Endodermal cell (in vitro differentiated cells): ENCODE data around the gene TEDC2. TPM values are rescaled to one million over a fixed set of nuclear protein-coding genes. Genes with fewer than 3 reads are reported as not detected.

Experiments
- DNase-seq: peaks from one replicate; pipeline ENCODE4 v3.0.0-alpha.2; 2017
- H3K27ac ChIP-seq: 2 replicates; pipeline ENCODE4 v1.5.1; 2013; ENCODE audit warnings: mild to moderate bottlenecking, low read depth, low read length, moderate library complexity
- H3K27me3 ChIP-seq: 2 replicates; pipeline ENCODE4 v1.6.1; 2013; ENCODE audit warnings: mild to moderate bottlenecking, low read length, moderate library complexity; ENCODE audit not compliant: insufficient read depth, control insufficient read depth, poor library complexity, severe bottlenecking
- H3K36me3 ChIP-seq: 2 replicates; pipeline ENCODE4 v1.7.0; 2013; ENCODE audit warnings: mild to moderate bottlenecking, low read length, moderate library complexity; ENCODE audit not compliant: control insufficient read depth, insufficient read depth
- H3K4me1 ChIP-seq: one replicate; pipeline ENCODE4 v1.7.0; 2013; ENCODE audit warnings: low read length; ENCODE audit not compliant: control insufficient read depth, insufficient read depth
- H3K4me3 ChIP-seq: 2 replicates; pipeline ENCODE4 v1.5.1; 2013; ENCODE audit warnings: mild to moderate bottlenecking, low read length, moderate library complexity
- H3K9ac ChIP-seq: 2 replicates; pipeline ENCODE4 v1.6.1; 2013; ENCODE audit warnings: mild to moderate bottlenecking, low read length, moderate library complexity; ENCODE audit not compliant: poor library complexity, severe bottlenecking; ENCODE audit errors: extremely low read depth
- H3K9me3 ChIP-seq: 2 replicates; pipeline ENCODE4 v1.6.1; 2013; ENCODE audit warnings: mild to moderate bottlenecking, low read length, moderate library complexity; ENCODE audit not compliant: control insufficient read depth
- H3K27ac Mint-ChIP-seq: 2 replicates; pipeline ENCODE4 v1.8.0; 2020; ENCODE audit warnings: mixed read lengths
- H3K27me3 Mint-ChIP-seq: 2 replicates; pipeline ENCODE4 v1.8.0; 2021; ENCODE audit warnings: mild to moderate bottlenecking, mixed read lengths; ENCODE audit not compliant: insufficient read depth
- H3K36me3 Mint-ChIP-seq: 2 replicates; pipeline ENCODE4 v1.8.0; 2020; ENCODE audit warnings: low read depth, mixed read lengths
- H3K4me1 Mint-ChIP-seq: 2 replicates; pipeline ENCODE4 v1.8.0; 2020; ENCODE audit warnings: mixed read lengths
- H3K4me3 Mint-ChIP-seq: 2 replicates; pipeline ENCODE4 v1.8.0; 2020; ENCODE audit warnings: mild to moderate bottlenecking, moderate library complexity, mixed read lengths
- H3K9me3 Mint-ChIP-seq: 2 replicates; pipeline ENCODE4 v1.8.0; 2020; ENCODE audit warnings: mild to moderate bottlenecking, mixed read lengths
- WGBS, 2 experiments: methylation state at CpG; one replicate each; pipeline versions ENCODE4 v1.1.5 to v1.1.7; 2013; ENCODE audit warnings: missing lambda C conversion rate in 2 of 2, mixed read lengths in 1 of 2; ENCODE audit not compliant: insufficient coverage in 1 of 2, insufficient read length in 1 of 2; 5-methylcytosine and 5-hydroxymethylcytosine counted together
- total RNA-seq, 2 donors: library from RNA; stranded (reverse); fragmentation: NEBNext Ultra II Directional in 1 of 2; extraction: Animal tissue kit (Norgen Biotek cat#: 25700) in 1 of 2; gene quantifications; 2 replicates in 1 of 2; 3 replicates in 1 of 2; pipeline ENCODE4 v1.2.1, GENCODE V29; 2021
- TF ChIP-seq, protein P1 (sequence below): fragments of 200-600 bp; sonication (generic); conservative IDR thresholded peaks from 2 replicates; pipeline ENCODE4 v1.5.0; 2021; ENCODE audit warnings: antibody characterized with exemption, mild to moderate bottlenecking

Gene TEDC2
- total RNA-seq, 2 donors from 2014 or later, result 44.0 to 57.6 TPM

GRCh38 chr16:2497695-2498484 lies 38.0 kb downstream of the TEDC2 start:
- Histone ChIP-seq H3K9me3 (no peaks in the 10 kb centered on the region), H3K27me3 (no peaks in the 10 kb centered on the region), H3K9ac (no peak overlapping the region), H3K4me3 (no peak overlapping the region), H3K36me3 (peaks cover 3% of the 10 kb centered on the region), H3K4me1 (no peaks in the 10 kb centered on the region), H3K27ac (no peak overlapping the region)
- WGBS, 2 experiments, result 94% methylated on average over 20 to 26 of the region's 26 CpGs
- Mint-ChIP-seq H3K36me3 (peaks cover 7% of the 10 kb centered on the region), H3K9me3 (no peaks in the 10 kb centered on the region), H3K4me3 (no peak overlapping the region), H3K4me1 (no peaks in the 10 kb centered on the region), H3K27ac (no peak overlapping the region), H3K27me3 (no peaks in the 10 kb centered on the region)
- DNase-seq, result no peak
- TF ChIP-seq, protein P1, sequence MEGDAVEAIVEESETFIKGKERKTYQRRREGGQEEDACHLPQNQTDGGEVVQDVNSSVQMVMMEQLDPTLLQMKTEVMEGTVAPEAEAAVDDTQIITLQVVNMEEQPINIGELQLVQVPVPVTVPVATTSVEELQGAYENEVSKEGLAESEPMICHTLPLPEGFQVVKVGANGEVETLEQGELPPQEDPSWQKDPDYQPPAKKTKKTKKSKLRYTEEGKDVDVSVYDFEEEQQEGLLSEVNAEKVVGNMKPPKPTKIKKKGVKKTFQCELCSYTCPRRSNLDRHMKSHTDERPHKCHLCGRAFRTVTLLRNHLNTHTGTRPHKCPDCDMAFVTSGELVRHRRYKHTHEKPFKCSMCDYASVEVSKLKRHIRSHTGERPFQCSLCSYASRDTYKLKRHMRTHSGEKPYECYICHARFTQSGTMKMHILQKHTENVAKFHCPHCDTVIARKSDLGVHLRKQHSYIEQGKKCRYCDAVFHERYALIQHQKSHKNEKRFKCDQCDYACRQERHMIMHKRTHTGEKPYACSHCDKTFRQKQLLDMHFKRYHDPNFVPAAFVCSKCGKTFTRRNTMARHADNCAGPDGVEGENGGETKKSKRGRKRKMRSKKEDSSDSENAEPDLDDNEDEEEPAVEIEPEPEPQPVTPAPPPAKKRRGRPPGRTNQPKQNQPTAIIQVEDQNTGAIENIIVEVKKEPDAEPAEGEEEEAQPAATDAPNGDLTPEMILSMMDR, result no peak

GRCh38 chr16:2498531-2499253 lies 38.8 kb downstream of the TEDC2 start:
- no peaks in the 10 kb centered on the region for H3K9me3 Mint-ChIP-seq
- H3K27ac ChIP-seq, result no peak overlapping the region
- no peaks in the 10 kb centered on the region for H3K4me1 Mint-ChIP-seq
- H3K27ac Mint-ChIP-seq, result no peak overlapping the region
- no peak overlapping the region for H3K4me3 Mint-ChIP-seq
- H3K27me3 Mint-ChIP-seq, result no peaks in the 10 kb centered on the region
- no peak overlapping the region for H3K4me3 ChIP-seq
- no peaks in the 10 kb centered on the region for H3K27me3 ChIP-seq
- H3K4me1 ChIP-seq, result no peaks in the 10 kb centered on the region
- 94 to 100% methylated on average over 7 to 15 of the region's 15 CpGs for WGBS, 2 experiments
- TF ChIP-seq, protein P1, result no peak
- H3K36me3 Mint-ChIP-seq, result peaks cover 7% of the 10 kb centered on the region
- no peak overlapping the region for H3K9ac ChIP-seq
- peaks cover 3% of the 10 kb centered on the region for H3K36me3 ChIP-seq
- H3K9me3 ChIP-seq, result no peaks in the 10 kb centered on the region
- no peak for DNase-seq

GRCh38 chr16:2499454-2499853 lies 39.5 kb downstream of the TEDC2 start:
- Histone ChIP-seq H3K27ac (no peak overlapping the region), H3K4me1 (no peaks in the 10 kb centered on the region), H3K4me3 (no peak overlapping the region), H3K9me3 (no peaks in the 10 kb centered on the region), H3K9ac (no peak overlapping the region), H3K36me3 (peaks cover 3% of the 10 kb centered on the region), H3K27me3 (no peaks in the 10 kb centered on the region)
- Mint-ChIP-seq H3K27me3 (no peaks in the 10 kb centered on the region), H3K4me1 (no peaks in the 10 kb centered on the region), H3K36me3 (peaks cover 7% of the 10 kb centered on the region), H3K9me3 (no peaks in the 10 kb centered on the region), H3K4me3 (no peak overlapping the region), H3K27ac (no peak overlapping the region)
- TF ChIP-seq, protein P1, result no peak
- DNase-seq, result no peak
- 90 to 97% methylated on average over 2 to 6 of the region's 6 CpGs for WGBS, 2 experiments
